SK-N-DZ (cell line): ENCODE measurements around the gene RSPH10B2.
"Not testable (repeated sequence)": the region's sequence is repeated elsewhere in the genome, so short reads cannot be mapped to it uniquely, and the experiment has no call there.

ENCODE experiments used
- DNase-seq: peaks from one replicate; pipeline ENCODE4 v3.0.0-alpha.2; 2015; ENCODE audit warnings: low spot score

Gene RSPH10B2

GRCh38 chr7:6789353-6789752 lies 35.5 kb downstream of the RSPH10B2 start:
- DNase-seq = not testable (repeated sequence)

DNA sequence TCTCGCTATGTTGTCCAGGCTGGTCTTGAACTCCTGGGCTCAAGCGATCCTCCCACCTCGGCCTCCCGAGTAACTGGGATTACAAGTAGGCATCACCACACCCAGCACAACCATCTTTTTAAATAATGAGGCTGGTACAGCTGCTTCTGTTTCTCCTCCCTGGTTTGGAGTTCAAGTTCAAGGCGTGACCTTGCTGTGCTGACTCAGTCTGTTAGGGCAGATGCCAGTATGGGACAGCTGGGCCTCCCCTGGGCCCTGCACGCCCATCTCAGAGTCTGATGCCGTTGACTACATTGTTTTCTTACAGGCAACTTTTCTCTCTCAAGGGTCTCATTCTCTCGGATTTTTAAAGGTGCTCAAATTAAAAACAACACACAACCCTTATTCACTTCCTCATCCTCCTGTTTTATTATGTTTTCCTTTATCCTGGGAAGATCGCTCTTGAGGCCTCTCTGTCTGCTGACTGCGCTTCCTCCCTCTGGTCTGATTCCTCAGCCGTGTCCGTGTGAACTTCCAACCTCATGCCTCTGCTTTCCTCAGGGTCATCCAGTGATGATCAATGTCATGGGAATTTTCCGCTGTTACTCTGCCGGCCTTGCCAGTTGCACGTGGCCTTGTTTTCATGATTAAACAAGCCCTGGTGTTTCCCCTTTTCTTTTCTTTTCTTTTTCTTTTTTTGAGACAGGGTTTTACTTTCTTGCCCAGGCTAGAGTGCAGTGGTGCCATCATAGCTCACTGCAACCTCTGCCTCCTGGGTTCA lies 38.4 kb downstream of the RSPH10B2 start:
- DNase-seq = not testable (repeated sequence)

DNA sequence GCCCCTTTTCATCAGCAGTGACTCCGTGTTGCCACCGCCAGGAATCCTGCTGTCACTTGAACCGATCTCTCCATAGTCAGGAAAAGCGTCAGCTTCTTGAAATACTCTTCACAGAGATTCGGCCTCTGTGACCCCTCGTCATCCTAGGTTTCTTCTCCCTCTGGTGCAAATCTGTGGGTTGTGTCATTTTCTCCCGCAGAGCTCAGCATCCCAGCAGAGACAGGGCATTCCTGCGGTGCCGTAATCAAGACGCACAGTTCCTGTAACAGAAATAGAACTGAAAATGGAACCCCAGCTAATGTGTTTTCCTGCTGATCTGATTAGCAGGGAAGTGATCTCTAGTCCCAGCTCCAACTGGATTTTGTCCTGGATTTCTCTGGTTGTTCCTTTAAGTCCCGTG lies 40.4 kb downstream of the RSPH10B2 start:
- not testable (repeated sequence) for DNase-seq

DNA sequence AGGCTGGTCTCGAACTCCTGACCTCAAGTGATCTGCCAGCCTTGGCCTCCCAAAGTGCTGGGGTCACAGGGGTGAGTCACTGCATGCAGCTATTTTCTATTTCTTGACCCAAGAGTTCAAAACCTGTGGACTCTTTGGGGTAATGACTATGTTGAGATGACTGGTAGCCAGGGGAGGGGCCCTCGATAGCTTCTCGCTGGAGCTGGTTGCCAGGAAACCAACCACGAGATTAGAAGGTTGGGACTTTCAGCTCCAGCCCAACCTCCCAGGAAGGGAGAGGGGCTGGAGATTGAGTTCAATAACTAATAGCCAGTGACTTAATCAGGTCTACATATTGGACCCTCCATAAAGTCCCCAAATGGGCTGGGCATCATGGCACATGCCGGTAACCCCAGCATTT lies 43.3 kb downstream of the RSPH10B2 start:
- DNase-seq = not testable (repeated sequence)

- not testable (repeated sequence) for DNase-seq
Observed at GRCh38 chr7:6798047-6798446, 44.1 kb downstream of the RSPH10B2 start.

DNA sequence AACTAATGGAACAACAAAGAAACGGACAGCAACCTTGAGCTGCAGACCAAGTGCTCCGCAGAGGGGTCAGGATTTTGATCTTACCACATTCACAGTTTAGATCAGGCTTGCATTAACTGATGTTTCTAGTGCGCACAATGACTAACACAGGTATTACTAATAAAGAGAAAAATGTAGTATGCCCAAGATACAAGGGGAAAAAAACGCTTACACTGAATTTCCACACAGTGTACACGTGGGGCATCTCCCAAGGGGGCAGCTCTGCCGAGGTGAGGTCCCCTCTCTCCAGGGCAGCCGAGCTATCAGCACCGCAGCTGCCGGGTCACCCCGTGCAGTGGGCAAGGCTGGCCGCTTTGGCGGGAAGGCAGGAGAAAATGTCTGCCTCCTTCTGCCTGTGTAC lies 46.0 kb downstream of the RSPH10B2 start:
- not testable (repeated sequence) for DNase-seq

DNA sequence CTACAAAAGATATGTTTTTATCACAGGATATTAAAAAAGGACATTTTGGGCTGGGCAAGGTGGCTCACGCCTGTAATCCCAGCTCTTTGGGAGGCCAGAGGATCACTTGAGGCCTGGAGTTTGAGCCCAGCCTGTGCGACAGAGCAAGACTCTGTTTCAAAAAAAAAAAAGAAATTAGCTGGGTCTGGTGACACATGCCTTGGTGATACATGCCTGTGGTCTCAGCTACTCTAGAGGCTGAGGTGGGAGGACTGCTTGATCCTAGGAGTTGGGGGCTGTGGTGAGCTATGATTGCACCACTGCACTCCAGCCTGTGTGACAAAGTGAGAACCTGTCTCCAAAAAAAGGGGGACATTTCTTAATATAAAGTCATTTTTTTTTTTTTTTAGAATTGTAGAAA lies 46.4 kb downstream of the RSPH10B2 start:
- DNase-seq = not testable (repeated sequence)

DNA sequence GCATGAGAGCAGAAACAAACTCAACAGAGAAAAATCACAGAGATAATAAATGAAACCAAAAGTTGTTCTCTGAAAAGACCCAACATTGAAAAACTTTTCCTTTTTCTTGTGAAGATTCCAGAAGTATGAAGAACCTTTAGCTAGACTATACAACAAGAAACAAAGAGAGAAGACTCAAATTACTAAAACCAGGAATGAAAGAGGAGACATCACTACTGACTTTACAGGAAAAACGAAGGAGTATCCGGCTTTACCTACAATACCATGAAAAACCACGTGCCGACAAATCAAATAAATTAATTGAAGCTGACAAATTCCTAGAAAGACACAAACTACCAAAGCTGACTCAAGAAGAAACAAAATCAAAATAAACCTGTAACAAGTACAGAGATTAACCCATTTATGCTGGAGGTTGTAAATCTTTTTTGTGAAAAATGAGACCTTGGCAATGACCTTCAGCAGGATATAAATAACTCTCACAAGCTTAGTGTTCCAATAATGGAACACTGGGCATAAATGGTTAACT lies 53.6 kb downstream of the RSPH10B2 start:
- not testable (repeated sequence) for DNase-seq

DNA sequence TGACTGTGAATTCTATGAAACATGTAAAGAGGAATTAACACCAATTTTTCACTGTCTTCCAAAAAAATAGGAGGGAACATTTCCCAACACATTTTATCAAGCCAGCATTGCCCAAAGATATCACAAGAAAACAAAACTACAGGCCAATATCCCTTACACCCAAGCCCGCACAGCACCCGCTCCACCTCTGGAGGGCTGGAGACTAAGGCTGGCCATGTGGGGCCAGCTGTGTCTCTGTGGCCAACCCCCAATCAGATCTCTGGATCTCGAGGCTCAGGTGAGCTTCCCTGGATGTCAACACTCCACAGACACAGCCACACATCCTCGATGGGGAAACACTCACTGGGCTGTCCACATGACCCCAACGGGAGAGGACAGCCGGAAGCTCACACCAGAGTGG lies 54.1 kb downstream of the RSPH10B2 start:
- DNase-seq = not testable (repeated sequence)

DNA sequence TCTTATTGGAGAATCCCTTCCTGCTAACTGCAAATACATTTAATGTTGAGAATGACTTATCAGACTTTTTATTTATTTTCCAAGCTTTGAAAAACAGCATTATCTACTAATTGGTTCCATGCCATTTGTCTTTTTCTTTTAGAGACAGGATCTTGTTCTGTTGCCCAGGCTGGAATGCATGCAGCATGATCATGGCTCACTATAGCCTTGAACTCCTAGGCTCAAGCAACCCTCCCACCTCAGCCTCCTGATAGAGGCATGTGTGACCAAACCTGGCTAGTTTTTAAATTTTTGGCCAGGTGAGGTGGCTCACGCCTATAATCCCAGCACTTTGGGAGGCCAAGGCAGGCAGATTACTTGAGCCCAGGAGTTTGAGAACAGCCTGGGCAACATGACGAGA lies 59.1 kb downstream of the RSPH10B2 start:
- DNase-seq = not testable (repeated sequence)

DNA sequence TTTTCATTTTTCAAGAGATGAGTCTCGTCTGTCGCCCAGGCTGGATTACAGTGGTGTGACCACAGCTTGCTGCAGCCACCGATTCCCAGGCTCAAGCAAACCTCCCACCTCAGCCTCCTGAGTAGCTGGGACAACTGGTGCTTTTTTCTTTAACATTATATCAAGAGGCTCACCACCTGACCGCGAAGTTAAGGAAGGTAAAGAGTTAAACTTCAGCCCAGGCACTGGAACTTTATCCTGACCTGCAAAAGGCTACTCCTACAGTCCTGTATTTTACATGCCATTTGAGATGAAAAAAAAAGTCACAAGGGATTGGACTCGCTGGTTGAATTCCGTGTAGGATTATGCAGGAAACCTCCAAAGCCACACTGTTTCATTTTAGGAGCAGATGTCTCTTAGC lies 61.6 kb downstream of the RSPH10B2 start:
- DNase-seq = not testable (repeated sequence)

DNA sequence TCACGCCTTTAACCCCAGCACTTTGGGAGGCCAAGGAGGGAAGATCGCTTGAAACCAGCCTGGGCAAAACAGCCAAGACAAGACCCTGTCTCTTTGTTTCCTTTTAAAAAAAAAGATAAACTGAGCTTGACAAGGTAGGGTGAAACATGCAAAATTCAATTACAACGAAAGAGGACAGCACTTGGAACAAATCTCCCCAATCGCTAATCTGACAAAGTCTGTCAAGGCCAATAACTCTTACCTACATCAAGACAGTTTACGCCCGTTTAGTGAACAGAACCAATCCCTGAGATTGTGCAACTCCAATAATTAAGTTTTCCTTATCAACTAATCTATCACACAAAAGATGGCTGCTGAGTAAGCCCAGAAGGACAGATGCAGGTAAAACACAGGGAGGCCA lies 67.7 kb downstream of the RSPH10B2 start:
- DNase-seq = peak; percentile 95

DNA sequence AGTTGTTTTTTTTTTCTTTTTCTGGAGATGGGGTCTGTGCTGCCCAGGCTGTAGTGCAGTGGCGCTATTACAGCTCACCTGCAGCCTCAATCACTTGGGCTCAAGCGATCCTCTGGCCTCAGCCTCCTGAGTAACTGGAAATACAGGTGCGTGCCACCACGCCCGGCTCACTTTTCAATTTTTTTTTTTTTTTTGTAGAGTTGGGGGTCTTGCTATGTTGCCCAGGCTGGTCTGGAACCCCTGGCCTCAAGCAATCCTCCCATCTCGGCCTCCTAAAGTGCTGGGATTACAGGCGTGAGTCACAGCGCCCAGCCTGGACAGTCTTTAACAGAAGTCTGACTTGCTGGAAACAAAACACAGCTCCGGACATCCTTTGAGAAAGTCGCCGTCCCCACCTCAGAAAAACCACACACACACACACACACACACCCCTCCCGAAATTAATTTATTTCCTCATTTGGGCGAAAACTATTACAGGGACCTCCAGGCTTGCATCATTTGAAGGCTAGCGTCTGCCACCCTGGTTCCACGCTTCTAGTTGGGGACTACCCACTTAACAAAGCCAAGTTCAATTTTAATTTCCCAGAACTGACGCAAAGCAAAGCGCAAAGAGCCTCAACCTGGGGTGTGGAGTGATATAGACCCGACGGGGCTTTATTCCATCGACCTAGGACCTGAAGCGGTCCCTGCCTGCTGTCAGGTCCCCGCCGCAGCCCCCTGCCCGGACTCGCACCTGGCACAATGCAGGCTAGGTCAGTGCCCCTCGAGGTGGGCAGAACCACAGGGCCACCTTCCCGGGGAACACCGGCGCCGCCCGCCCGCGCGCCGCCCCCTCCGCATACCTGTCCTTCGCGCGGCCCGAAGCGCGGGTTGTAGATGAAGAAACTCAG lies 71.6 kb downstream of the RSPH10B2 start:
- not testable (repeated sequence) for DNase-seq

DNA sequence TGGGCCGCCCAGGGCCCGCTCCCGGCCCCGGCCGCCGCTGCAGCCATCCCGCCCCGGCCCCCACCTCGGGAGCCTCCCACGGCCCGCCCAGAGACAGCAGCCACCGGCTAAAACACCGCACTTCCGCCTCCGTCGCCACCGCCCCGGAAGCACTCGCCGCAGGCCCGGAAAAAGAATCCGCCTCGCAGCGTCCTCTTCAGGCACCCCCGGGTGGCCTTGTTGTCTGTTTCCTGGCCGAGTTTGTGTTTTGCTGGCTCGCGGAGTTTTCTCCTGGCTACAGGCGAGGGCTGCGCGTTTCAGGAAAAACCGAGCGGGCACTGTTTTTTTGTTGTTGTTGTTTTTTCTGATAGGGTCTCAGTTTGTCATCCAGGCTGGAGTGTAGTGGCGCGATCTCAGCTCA lies 72.2 kb downstream of the RSPH10B2 start, which contains the start of gene CCZ1B:
CCZ1B (minus strand) TSS at position 125 of the 400 bp plus-strand sequence; CDS start at position 47, 78 bp downstream.
- DNase-seq = peak; percentile 78

DNA sequence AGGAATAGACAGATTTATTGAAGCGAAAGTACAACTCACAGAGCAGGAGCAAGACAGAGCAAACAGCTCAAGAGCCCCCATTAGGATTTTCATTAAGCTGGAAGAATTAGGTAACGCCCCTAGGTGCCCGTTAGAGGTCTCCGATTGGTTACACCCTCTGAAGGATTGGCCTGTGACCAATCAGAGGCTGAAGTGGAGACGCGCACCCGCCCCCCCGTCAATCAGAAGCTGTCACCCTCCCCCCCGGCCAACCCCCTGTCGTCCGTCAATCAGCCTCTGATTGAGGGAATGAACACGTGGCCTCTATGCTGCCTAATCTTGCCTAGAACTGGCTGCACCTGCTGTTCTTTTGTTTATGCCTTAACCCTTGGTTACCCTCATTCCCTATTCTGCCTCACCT lies 73.3 kb downstream of the RSPH10B2 start:
- DNase-seq = not testable (repeated sequence)

DNA sequence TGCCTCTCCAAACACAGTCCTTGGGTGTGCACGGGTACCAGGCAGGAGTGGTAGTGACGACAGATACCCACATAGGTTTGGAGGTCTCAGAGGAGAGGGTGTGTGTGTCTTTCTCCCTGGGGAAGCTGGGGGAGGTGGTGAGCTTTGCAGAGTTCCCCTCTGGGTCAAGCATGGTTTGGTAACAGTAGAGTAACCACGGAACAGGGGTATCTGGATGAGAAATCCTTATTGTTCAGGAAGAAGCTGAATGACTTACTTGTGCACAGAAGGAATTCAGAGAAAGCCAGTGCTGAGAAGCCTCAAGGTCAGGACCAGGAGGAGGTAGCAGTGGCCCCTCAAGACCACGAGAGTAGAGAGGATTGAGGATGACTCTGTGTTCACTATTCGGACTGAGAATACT lies 75.7 kb downstream of the RSPH10B2 start:
- not testable (repeated sequence) for DNase-seq

- DNase-seq = not testable (repeated sequence)
Observed at GRCh38 chr7:6830026-6830425, 76.1 kb downstream of the RSPH10B2 start.

DNA sequence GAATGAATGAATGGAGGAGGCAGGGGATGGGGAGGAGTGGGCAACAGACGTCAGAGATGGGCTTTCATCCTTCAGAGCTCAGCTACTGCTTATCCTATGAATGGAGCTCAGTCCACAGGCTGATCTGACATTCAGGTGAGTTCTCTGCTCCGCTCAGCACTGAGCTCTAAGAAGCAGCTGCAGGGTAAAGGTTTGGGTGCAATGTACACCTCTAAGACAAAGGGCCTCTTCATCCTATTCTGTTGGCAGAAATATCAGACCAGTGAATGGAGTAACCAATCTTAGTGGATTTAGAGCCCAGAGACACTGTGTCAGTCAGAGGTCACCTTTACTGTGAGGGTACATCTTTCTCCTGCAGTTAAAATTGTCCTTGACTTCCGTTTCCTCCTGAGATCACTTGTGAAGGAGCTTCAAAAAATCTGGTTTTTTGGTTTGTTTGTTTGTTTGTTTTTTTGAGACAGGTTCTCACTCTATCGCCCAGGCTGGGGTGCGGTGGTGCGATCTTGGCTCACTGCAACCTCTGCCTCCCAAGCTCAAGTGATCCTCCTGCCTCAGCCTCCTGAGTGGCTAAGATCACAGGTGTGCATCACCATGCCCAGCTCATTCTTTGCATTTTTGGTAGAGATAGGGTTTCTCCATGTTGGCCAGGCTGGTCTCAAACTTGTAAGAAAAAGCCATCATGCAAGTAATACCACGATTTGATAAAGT lies 77.3 kb downstream of the RSPH10B2 start:
- no peak for DNase-seq

GRCh38 chr7:6833636-6834035 lies 79.7 kb downstream of the RSPH10B2 start:
- DNase-seq = no peak

DNA sequence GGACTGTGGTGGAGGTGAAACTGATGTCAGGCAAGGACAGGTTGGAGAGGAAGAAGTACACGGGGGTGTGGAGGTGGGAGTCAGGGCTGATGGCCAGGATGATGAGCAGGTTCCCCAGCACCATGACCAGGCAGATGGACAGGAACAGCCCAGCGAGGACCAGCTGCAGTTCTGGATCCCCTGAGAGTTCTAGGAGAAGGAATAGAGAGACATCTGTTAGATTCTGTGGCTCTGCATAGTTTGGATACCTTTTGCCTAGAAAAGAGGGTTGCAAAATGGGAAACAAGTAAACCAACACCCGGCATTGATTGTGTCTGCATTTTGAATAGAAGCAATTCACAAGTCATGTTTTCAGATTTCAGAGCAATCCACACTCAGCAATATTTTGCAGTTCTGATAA lies 81.6 kb downstream of the RSPH10B2 start:
- DNase-seq = not testable (repeated sequence)

DNA sequence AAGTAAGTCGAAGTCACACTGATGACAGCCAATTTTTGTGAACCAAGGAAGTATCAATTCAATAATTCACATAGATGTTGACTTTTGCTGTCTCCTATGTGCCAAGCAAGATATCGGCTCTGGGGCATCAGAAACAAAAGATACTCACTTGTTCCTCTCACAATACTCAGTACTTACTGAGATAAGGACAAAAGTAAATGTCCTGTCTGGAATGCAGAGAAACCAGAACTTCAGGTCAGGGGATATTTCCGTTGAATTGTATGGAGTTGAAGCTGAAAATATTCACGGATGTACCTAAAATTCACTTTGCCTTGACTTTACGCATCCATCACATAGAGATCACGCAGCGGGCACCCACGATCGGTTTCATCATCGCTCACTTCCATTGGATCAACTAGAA lies 83.2 kb downstream of the RSPH10B2 start:
- DNase-seq = not testable (repeated sequence)
